HL-60 (cell line): ENCODE measurements around the gene AFF3.

Source experiments
- DNase-seq, 2 experiments: peaks; one replicate each; pipeline ENCODE4 v3.0.0-alpha.2; 2010 to 2020; ENCODE audit warnings: low read depth in 1 of 2, low spot score in 1 of 2
- H3K27ac ChIP-seq: fragments of 250-450 bp; sonication (Bioruptor Pico); replicated peaks from 2 replicates; pipeline ENCODE4 v1.5.1; 2020; ENCODE audit warnings: mild to moderate bottlenecking, moderate library complexity
- H3K27me3 ChIP-seq: fragments of 250-450 bp; sonication (Bioruptor Pico); 2 replicates; pipeline ENCODE4 v1.5.1; 2021; ENCODE audit warnings: mild to moderate bottlenecking, moderate library complexity; ENCODE audit not compliant: insufficient read depth, poor library complexity, severe bottlenecking
- H3K4me3 ChIP-seq: replicated peaks from 2 replicates; pipeline ENCODE4 v1.5.1; 2011; ENCODE audit warnings: mild to moderate bottlenecking, control low read depth, low read length; ENCODE audit not compliant: insufficient read depth
- GABPA ChIP-seq: IDR thresholded peaks from 2 replicates; pipeline ENCODE4 v1.6.1; 2012; ENCODE audit warnings: low read depth
- POLR2AphosphoS5 ChIP-seq: IDR thresholded peaks from 2 replicates; pipeline ENCODE4 v1.6.1; 2012; ENCODE audit warnings: low read depth
- SPI1 ChIP-seq: IDR thresholded peaks from 2 replicates; pipeline ENCODE4 v1.6.1; 2012; ENCODE audit warnings: low read depth, mild to moderate bottlenecking, borderline replicate concordance
- TF ChIP-seq, protein P1 (sequence below): IDR thresholded peaks from one replicate; pipeline ENCODE4 v1.5.1; 2011; ENCODE audit warnings: low read length, control low read depth, inconsistent platforms; ENCODE audit not compliant: insufficient read depth
- TF ChIP-seq, protein P2 (sequence below): IDR thresholded peaks from 2 replicates; pipeline ENCODE4 v1.6.1; 2012; ENCODE audit warnings: low read depth; ENCODE audit not compliant: insufficient replicate concordance

AFF3 gene

DNA sequence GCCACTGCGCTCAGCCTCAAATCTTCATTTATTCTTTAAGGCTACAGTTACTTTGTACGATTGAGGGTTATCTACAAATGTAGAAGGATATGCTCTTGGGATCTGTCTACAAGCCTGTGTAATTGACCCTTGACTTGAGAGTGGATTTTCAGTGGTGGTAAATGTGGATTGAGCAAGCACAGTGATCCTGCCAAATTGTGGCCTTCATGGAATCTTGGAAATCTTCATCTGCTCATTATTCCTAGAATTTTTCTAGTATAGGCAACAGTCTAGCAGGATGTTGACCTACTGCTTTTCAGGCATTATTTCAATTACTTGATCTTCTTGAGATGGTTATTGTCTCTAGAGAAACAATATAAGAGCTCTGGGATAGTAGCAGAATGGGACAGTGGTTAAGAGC, 426.4 kb downstream of the AFF3 start:
- no peak overlapping the region for H3K27ac ChIP-seq
- H3K27me3 ChIP-seq: no peaks in the 10 kb centered on the region
- TF ChIP-seq POLR2AphosphoS5: no peak
- TF ChIP-seq, protein P1, sequence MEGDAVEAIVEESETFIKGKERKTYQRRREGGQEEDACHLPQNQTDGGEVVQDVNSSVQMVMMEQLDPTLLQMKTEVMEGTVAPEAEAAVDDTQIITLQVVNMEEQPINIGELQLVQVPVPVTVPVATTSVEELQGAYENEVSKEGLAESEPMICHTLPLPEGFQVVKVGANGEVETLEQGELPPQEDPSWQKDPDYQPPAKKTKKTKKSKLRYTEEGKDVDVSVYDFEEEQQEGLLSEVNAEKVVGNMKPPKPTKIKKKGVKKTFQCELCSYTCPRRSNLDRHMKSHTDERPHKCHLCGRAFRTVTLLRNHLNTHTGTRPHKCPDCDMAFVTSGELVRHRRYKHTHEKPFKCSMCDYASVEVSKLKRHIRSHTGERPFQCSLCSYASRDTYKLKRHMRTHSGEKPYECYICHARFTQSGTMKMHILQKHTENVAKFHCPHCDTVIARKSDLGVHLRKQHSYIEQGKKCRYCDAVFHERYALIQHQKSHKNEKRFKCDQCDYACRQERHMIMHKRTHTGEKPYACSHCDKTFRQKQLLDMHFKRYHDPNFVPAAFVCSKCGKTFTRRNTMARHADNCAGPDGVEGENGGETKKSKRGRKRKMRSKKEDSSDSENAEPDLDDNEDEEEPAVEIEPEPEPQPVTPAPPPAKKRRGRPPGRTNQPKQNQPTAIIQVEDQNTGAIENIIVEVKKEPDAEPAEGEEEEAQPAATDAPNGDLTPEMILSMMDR: no peak
- TF ChIP-seq GABPA: no peak
- TF ChIP-seq, protein P2, sequence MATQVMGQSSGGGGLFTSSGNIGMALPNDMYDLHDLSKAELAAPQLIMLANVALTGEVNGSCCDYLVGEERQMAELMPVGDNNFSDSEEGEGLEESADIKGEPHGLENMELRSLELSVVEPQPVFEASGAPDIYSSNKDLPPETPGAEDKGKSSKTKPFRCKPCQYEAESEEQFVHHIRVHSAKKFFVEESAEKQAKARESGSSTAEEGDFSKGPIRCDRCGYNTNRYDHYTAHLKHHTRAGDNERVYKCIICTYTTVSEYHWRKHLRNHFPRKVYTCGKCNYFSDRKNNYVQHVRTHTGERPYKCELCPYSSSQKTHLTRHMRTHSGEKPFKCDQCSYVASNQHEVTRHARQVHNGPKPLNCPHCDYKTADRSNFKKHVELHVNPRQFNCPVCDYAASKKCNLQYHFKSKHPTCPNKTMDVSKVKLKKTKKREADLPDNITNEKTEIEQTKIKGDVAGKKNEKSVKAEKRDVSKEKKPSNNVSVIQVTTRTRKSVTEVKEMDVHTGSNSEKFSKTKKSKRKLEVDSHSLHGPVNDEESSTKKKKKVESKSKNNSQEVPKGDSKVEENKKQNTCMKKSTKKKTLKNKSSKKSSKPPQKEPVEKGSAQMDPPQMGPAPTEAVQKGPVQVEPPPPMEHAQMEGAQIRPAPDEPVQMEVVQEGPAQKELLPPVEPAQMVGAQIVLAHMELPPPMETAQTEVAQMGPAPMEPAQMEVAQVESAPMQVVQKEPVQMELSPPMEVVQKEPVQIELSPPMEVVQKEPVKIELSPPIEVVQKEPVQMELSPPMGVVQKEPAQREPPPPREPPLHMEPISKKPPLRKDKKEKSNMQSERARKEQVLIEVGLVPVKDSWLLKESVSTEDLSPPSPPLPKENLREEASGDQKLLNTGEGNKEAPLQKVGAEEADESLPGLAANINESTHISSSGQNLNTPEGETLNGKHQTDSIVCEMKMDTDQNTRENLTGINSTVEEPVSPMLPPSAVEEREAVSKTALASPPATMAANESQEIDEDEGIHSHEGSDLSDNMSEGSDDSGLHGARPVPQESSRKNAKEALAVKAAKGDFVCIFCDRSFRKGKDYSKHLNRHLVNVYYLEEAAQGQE: no peak
- TF ChIP-seq SPI1: no peak
- no peak for DNase-seq
- H3K4me3 ChIP-seq: no peak overlapping the region

DNA sequence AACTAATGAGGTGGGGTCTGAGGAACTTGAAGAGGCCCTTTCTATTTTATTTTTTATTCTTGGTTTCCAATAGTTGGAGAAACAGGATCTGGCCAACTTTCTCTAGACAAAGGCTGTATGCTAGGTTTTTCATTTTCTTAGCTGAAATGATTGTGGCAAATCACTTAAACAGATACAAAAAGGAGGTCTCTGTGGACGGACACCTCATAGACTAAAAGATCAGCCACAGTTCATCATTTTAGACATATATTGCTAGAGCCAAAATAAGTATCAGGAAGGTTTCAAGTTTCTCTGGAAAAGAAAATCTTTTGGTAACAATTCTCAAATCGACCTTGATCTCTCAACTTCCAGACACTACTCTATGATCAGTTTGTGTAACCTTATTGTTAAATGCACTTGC, 428.0 kb downstream of the AFF3 start:
- no peak for TF ChIP-seq SPI1
- no peak for TF ChIP-seq GABPA
- no peak for TF ChIP-seq POLR2AphosphoS5
- TF ChIP-seq, protein P1: no peak
- TF ChIP-seq, protein P2: no peak
- DNase-seq: no peak
- no peak overlapping the region for H3K4me3 ChIP-seq

DNA sequence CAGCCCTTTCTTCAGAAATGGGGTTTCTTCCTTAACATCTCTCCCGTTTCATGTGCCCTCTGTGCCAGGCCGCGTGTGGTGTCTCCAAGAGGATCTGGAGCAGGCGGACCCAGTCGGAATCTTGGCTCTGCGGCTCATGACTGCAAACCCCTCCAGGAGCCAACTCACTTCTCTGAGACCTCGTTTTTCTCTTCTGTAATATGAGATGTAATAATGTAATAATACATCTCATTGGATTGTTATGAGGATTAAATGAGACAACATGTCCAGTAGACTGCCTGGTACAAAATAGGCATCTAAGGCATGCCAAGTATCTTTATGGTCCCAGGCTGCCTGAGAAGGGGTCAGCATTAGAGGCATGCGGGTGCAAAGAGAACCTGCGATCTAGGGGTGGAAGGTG, 431.2 kb downstream of the AFF3 start:
- no peak overlapping the region for H3K4me3 ChIP-seq
- no peaks in the 10 kb centered on the region for H3K27me3 ChIP-seq
- H3K27ac ChIP-seq: no peak overlapping the region
- DNase-seq: no peak
- TF ChIP-seq SPI1 (no peak), GABPA (no peak), POLR2AphosphoS5 (no peak)
- TF ChIP-seq, protein P1: no peak
- TF ChIP-seq, protein P2: no peak

More for the DNA sequence above, 428.0 kb downstream of the AFF3 start:
- Histone ChIP-seq H3K27ac (no peak overlapping the region), H3K27me3 (no peaks in the 10 kb centered on the region)
